Subcutaneous adipose tissue (tissue), 4 donors: ENCODE results near the gene GPATCH1. TPM values are rescaled to one million over a fixed set of nuclear protein-coding genes. Genes with fewer than 3 reads are reported as not detected.

Source experiments
- CTCF ChIP-seq: fragments of 450-650 bp; IDR thresholded peaks from one replicate; pipeline ENCODE4 v1.5.1; 2016; ENCODE audit warnings: low read depth, mild to moderate bottlenecking, control low read depth, antibody characterized with exemption, moderate library complexity
- total RNA-seq, 4 donors: library from RNA; depleted of rRNA; stranded (reverse); fragments of >200 nt; gene quantifications; one replicate each; pipeline ENCODE4 v1.1.0, GENCODE V29; 2016

GPATCH1 gene
- total RNA-seq, 4 donors from 2014 or later = 6.5 to 14.0 (median 10.5) TPM

GRCh38 chr19:33146209-33146608 lies 65.2 kb downstream of the GPATCH1 start:
- no peak for TF ChIP-seq CTCF

- TF ChIP-seq CTCF = no peak
Observed at GRCh38 chr19:33147538-33147937, 66.6 kb downstream of the GPATCH1 start.

- TF ChIP-seq CTCF = no peak
Observed at GRCh38 chr19:33150852-33151518, 70.0 kb downstream of the GPATCH1 start.

DNA sequence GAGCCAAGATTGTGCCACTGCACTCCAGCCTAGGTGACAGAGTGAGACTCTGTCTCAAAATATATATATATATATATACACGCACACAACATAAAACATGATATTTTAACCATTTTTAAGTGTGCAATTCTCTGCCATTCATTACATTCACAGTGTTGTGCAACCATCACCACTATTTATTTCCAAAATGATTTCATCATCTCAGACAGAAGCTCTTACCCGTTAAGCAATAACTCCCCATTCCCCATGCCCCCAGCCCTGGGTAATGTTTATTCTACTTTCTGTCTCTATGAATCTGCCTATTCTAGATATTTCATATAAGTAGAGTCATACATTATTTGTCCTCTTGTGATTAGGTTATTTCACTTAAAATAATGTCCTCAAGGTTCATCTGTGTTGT lies 71.2 kb downstream of the GPATCH1 start:
- TF ChIP-seq CTCF = no peak

DNA sequence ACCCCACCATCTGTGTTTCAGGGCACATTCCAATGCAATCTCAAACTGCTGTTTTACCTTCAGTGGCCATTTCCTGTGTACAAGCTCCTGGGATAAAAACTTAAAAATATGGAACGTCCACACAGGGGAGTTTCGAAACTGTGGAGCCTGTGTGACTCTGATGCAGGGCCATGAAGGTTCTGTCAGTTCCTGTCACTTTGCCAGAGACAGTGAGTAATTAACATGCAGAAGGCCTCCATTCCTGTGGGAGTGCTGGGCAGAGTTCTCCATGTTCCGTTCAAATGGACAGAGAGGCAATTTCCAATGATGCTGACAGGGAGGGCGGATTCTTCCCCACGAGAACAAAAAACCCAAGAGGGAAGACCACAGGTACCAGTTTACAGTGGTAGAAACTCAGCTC lies 75.4 kb downstream of the GPATCH1 start:
- no peak for TF ChIP-seq CTCF

DNA sequence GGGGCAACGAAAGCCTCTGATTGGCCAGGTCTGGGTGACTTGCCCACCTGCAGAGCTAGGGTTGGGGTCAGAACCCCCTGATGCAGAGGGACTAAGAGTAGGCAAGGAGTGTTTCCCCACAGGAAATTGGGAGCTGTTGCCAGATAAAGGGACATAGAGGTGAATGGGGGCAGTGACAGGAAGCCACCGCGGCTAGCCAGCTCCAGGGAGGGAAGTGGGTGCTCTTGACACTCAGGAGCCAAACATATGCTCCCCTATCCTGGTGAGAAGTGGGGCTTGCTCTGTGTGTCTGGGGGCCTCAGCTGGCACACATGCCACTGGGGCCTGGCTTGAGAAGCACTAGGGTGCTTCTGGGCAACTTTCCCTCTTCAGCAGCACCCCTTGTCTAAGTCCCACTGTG lies 76.9 kb downstream of the GPATCH1 start:
- no peak for TF ChIP-seq CTCF

GRCh38 chr19:33158365-33158764 lies 77.4 kb downstream of the GPATCH1 start:
- no peak for TF ChIP-seq CTCF
